ENCODE measurements around the gene TATDN3. TPM values are rescaled to one million over a fixed set of nuclear protein-coding genes. Genes with fewer than 3 reads are reported as not detected.

TATDN3 gene
- total and polyA plus RNA-seq, 9 of the 15 experiments (the other 6 are each of a cell fraction or from before 2014, with no cell fraction given) = 18.3 to 79.9 (median 28.2) TPM

DNA sequence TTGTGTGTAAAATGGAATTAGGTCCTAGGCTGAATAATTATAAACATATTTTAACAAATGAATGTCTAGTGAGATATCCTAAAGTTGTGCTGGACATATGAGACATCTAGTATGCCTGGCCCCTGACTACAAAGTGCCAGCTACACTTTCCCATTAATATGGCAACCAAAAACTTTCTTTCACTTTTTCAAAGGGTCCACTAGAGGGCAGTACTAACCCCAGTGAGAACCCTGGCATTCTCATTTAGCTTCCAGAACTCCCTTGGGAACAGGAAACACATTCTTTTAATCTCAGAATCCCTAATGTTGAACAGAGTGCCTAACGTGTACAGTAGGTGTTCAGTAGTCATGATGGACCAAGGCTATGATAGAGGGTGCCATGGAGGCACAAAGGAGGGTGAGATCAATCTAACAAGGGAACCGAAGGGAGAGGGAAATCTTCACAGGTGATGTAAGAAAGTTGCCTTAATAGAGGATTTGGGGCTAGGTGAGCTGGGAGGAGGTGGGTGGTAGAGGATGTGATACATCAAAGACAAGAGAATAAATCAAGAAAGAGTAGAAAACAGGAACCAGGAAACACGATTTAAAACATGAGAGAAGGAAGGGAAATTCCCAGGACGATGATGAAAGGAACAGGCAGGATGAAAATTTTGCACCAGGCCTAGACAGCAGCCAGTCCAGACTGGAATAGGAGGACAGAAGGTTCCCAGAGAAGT, 41.7 kb upstream of the TATDN3 start:
- no peaks in the 10 kb centered on the region for H3K27me3 ChIP-seq (ENCODE audit: control insufficient read depth in 2 of 2, insufficient read depth in 2 of 2, low read length in 2 of 2)
- H3K4me3 ChIP-seq = no peak overlapping the region
- H3K4me1 ChIP-seq (replicated peaks in 1 of 2; ENCODE audit: control insufficient read depth in 2 of 2, insufficient read depth in 2 of 2, low read length in 2 of 2) = peaks cover 0 to 2% of the 10 kb centered on the region in 2 experiments; a peak in 1 of 5 replicates
- intact Hi-C loops (cut with micrococcal nuclease) (loop anchor here (2.0 to 5.0 kb wide), 3 partner anchors 33 to 245 kb away; no protein-coding TSS in a partner anchor), in situ Hi-C loops (cut with MboI) (no loop called here)
- no peak overlapping the region for H3K9ac ChIP-seq (ENCODE audit: insufficient read depth in 1 of 2, low read depth in 2 of 2, low read length in 2 of 2)
- no peak overlapping the region for H2AFZ ChIP-seq (ENCODE audit: low read depth, low read length)
- H3K9me3 ChIP-seq (replicated peaks; ENCODE audit: control insufficient read depth, insufficient read depth, low read depth, low read length) = no peaks in the 10 kb centered on the region
- H3K36me3 ChIP-seq (ENCODE audit: control insufficient read depth, insufficient read depth, low read length) = peaks cover 6% of the 10 kb centered on the region; the same call in 2 of the 3 replicates
- WGBS (ENCODE audit: insufficient coverage, low coverage, missing lambda C conversion rate) = 54% methylated on average over 4 of the region's 4 CpGs
- CTCF ChIA-PET (ENCODE audit: low intra/inter-chr PET ratio) = interaction anchor here (0.8 to 1.8 kb wide), 3 partner anchors 31 to 321 kb away, joined by 3 to 5 read pairs (median 4); no protein-coding TSS in a partner anchor
- no peak overlapping the region for H3K27ac ChIP-seq (ENCODE audit: extremely low read depth, low read depth, low read length)
- FAIRE-seq (peak; percentile 76), DNase-seq (ENCODE audit: extremely low read depth in 1 of 4, low spot score in 3 of 4) (peak; percentile 64 to 68 (median 67)), ATAC-seq (peak; percentile 86)
- BruUV-seq (replicated peaks) = no TSS peak
- POLR2A ChIA-PET = interaction anchor here (0.6 to 1.3 kb wide), 5 partner anchors 9 to 369 kb away, joined by 3 to 4 read pairs (median 3); no protein-coding TSS in a partner anchor
- peaks cover 30% of the 10 kb centered on the region for H3K79me2 ChIP-seq (ENCODE audit: control insufficient read depth, insufficient read depth, low read length)
- H4K20me1 ChIP-seq (replicated peaks; ENCODE audit: control insufficient read depth, insufficient read depth, low read length) = peaks cover 4% of the 10 kb centered on the region; the same call in 1 of the 2 replicates
- H3K4me2 ChIP-seq (ENCODE audit: insufficient read depth, low read length) = no peak overlapping the region
- H3K9me1 ChIP-seq (ENCODE audit: control insufficient read depth, insufficient read depth, low read length) = peaks cover 2% of the 10 kb centered on the region
- TF ChIP-seq, protein P1, sequence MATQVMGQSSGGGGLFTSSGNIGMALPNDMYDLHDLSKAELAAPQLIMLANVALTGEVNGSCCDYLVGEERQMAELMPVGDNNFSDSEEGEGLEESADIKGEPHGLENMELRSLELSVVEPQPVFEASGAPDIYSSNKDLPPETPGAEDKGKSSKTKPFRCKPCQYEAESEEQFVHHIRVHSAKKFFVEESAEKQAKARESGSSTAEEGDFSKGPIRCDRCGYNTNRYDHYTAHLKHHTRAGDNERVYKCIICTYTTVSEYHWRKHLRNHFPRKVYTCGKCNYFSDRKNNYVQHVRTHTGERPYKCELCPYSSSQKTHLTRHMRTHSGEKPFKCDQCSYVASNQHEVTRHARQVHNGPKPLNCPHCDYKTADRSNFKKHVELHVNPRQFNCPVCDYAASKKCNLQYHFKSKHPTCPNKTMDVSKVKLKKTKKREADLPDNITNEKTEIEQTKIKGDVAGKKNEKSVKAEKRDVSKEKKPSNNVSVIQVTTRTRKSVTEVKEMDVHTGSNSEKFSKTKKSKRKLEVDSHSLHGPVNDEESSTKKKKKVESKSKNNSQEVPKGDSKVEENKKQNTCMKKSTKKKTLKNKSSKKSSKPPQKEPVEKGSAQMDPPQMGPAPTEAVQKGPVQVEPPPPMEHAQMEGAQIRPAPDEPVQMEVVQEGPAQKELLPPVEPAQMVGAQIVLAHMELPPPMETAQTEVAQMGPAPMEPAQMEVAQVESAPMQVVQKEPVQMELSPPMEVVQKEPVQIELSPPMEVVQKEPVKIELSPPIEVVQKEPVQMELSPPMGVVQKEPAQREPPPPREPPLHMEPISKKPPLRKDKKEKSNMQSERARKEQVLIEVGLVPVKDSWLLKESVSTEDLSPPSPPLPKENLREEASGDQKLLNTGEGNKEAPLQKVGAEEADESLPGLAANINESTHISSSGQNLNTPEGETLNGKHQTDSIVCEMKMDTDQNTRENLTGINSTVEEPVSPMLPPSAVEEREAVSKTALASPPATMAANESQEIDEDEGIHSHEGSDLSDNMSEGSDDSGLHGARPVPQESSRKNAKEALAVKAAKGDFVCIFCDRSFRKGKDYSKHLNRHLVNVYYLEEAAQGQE (IDR thresholded peaks at IDR 0.05; ENCODE audit: borderline replicate concordance) = peak; percentile 64; the same call in 1 of the 2 replicates
- TF ChIP-seq, protein P1 (CRISPR knock-in tag; IDR thresholded peaks at IDR 0.05; ENCODE audit: low read depth) = no peak
- TF ChIP-seq GTF2E2 (tag; IDR thresholded peaks at IDR 0.05) (no peak), HDAC1 (IDR thresholded peaks at IDR 0.05) (no peak), EHMT2 (IDR thresholded peaks at IDR 0.05) (peak; percentile 18; the same call in 1 of the 2 replicates), EP300 (IDR thresholded peaks at IDR 0.05; ENCODE audit: low read length) (0 out of 2 replicates have a peak, but pooled peaks have one; percentile 28), PHB2 (IDR thresholded peaks at IDR 0.05; ENCODE audit: low read depth) (no peak), CSDE1 (IDR thresholded peaks at IDR 0.05) (no peak), HLTF (IDR thresholded peaks at IDR 0.05) (0 out of 2 replicates have a peak, but pooled peaks have one; percentile 25), CC2D1A (IDR thresholded peaks at IDR 0.05) (no peak), TAF1 (IDR thresholded peaks at IDR 0.05; ENCODE audit: control insufficient read depth, extremely low read depth, insufficient read depth, low read length, severe bottlenecking) (no peak), HNRNPK (IDR thresholded peaks at IDR 0.05; ENCODE audit: low read depth, low read length, poor library complexity, severe bottlenecking) (no peak), HDAC6 (IDR thresholded peaks at IDR 0.05; ENCODE audit: low read depth, low read length) (no peak), JUND (IDR thresholded peaks at IDR 0.05; ENCODE audit: borderline replicate concordance, low read depth, low read length) (peak; percentile 15; the same call in 1 of the 2 replicates), JUND (tag; IDR thresholded peaks at IDR 0.05; ENCODE audit: borderline replicate concordance, low read depth, low read length) (no peak), RFX7 (CRISPR knock-in tag; IDR thresholded peaks at IDR 0.05) (no peak)
